AG08396 (cell line): ENCODE data around the gene KRTAP20-4.

ENCODE experiments used
- DNase-seq: peaks from one replicate; pipeline ENCODE4 v3.0.0; 2012; ENCODE audit warnings: low spot score, mixed read lengths

The KRTAP20-4 gene

DNA sequence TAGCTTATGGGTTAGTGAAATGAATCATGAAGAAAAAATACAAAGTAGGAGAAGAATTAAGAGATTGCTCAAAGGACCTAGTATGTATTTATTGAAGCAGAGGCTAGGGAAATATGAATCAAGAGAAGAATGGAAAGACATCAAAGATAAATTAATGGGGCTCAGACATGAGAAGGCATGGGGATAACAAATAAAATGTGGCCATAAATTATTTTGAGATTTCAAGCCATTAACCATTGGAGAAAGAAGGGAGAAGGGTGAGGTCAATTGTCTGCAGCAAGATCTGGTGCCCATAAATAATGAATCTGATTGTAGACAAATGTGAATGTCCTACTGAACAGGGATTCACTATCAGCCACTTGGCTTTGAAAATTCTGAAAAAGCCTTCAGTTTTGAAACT is 32.5 kb downstream of the KRTAP20-4 start:
- no peak for DNase-seq

- no peak for DNase-seq
Observed at GRCh38 chr21:30668776-30669175, 48.3 kb downstream of the KRTAP20-4 start.
